PFSK-1 (cell line): Measurements from ENCODE around the gene AKR1A1.

Experiments used
- SIN3A ChIP-seq: IDR thresholded peaks from 2 replicates; pipeline ENCODE4 v1.6.1; 2012; ENCODE audit warnings: mild to moderate bottlenecking, low read length, moderate library complexity, borderline replicate concordance; ENCODE audit not compliant: insufficient read depth
- TAF1 ChIP-seq: IDR thresholded peaks from 2 replicates; pipeline ENCODE4 v1.6.1; 2012; ENCODE audit warnings: low read length, control low read depth, borderline replicate concordance; ENCODE audit not compliant: insufficient read depth

DNA sequence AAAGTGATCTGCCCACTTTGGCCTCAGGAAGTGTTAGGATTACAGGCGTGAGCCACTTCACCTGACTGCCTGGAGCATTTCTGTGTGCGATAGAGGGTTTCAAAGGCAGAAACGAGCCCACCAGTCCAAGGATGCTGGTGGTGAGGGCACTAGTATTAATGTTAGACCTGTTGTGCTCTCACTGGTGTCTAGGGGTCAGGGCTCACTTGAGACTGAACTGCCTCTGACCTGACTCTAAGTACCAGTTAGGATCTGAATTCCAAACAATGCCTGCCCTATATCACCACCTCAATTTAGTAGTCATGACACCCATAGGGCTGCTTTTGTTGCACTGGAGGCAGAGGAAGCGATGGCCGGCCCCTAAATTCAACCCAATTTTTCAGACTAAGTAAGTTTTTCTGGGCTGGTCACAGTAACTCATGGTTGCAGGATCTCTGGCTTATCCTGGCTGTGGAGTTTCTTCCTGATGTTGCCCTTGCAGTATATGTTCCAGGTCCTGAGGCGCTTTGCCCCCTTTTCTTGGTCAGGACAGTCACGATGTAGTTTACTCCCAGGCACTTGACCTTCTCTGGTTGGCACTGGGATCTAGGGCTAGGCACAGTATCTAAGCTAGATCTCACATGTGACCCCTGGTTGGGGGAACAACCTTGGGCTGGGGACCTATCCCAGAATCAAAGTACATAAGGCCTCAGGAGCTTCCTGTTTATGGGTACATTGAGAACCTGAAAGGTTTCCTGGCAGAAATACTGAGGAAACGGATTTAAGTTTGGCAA lies 68.7 kb downstream of the AKR1A1 start:
- TF ChIP-seq TAF1 (no peak), SIN3A (no peak)
